ENCODE results near the gene CNTNAP2.

GRCh38 chr7:148185041-148185440, 2068.4 kb downstream of the CNTNAP2 start:
- TF ChIP-seq CTCF (IDR thresholded peaks at IDR 0.05) = no peak
- TF ChIP-seq POLR2AphosphoS5 (IDR thresholded peaks at IDR 0.05; ENCODE audit: insufficient read depth in 1 of 2, low read depth in 1 of 2) = no peak
- no peak for TF ChIP-seq POLR2A (IDR thresholded peaks at IDR 0.05)
